Measurements from ENCODE around the gene KLK2. TPM values are rescaled to one million over a fixed set of nuclear protein-coding genes. Genes with fewer than 3 reads are reported as not detected.

The KLK2 gene
- total RNA-seq, 2 donors from 2014 or later = 3,344 to 10,024 TPM

- H3K27ac ChIP-seq = peak overlapping the region; percentile 97 to 99
- no peak for DNase-seq (ENCODE audit: low spot score)
- peaks cover 16% of the 10 kb centered on the region for H3K4me1 ChIP-seq (replicated peaks)
- WGBS = 40% methylated on average over 4 of the region's 4 CpGs
- TF ChIP-seq POLR2A (IDR thresholded peaks at IDR 0.05) (no peak), POLR2AphosphoS5 (IDR thresholded peaks at IDR 0.05) (peak; percentile 79), CTCF (IDR thresholded peaks at IDR 0.05) (no peak)
- no peaks in the 10 kb centered on the region for H3K27me3 ChIP-seq (replicated peaks; ENCODE audit: insufficient read depth)
- intact Hi-C loops (cut with DNase I) = no loop called here
- no peaks in the 10 kb centered on the region for H3K9me3 ChIP-seq
- no peak overlapping the region for H3K4me3 ChIP-seq
- H3K36me3 ChIP-seq = no peaks in the 10 kb centered on the region
Observed at GRCh38 chr19:50869479-50869878, 3.8 kb upstream of the KLK2 start.

GRCh38 chr19:50870417-50871089 is 2.7 kb upstream of the KLK2 start:
- peak overlapping the region; percentile 97 to 99 for H3K27ac ChIP-seq
- TF ChIP-seq CTCF (IDR thresholded peaks at IDR 0.05) = no peak
- H3K27me3 ChIP-seq (replicated peaks; ENCODE audit: insufficient read depth) = no peaks in the 10 kb centered on the region
- H3K36me3 ChIP-seq = no peaks in the 10 kb centered on the region
- H3K9me3 ChIP-seq = no peaks in the 10 kb centered on the region
- intact Hi-C loops (cut with DNase I) = no loop called here
- no peak for DNase-seq (ENCODE audit: low spot score)
- 70% methylated on average over 26 of the region's 26 CpGs for whole genome bisulfite sequencing
- H3K4me1 ChIP-seq (replicated peaks) = peaks cover 16% of the 10 kb centered on the region
- H3K4me3 ChIP-seq = no peak overlapping the region

- H3K4me3 ChIP-seq = peak overlapping the region; percentile 42 to 58
- WGBS = 65% methylated on average over 5 of the region's 5 CpGs
- no peak for DNase-seq (ENCODE audit: low spot score)
- H3K36me3 ChIP-seq = no peaks in the 10 kb centered on the region
- H3K4me1 ChIP-seq (replicated peaks) = peaks cover 8% of the 10 kb centered on the region
- no peaks in the 10 kb centered on the region for H3K27me3 ChIP-seq (replicated peaks; ENCODE audit: insufficient read depth)
- intact Hi-C loops (cut with DNase I) = no loop called here
- TF ChIP-seq POLR2AphosphoS5 (IDR thresholded peaks at IDR 0.05) (no peak), POLR2A (IDR thresholded peaks at IDR 0.05) (no peak), CTCF (IDR thresholded peaks at IDR 0.05) (no peak)
- H3K27ac ChIP-seq = peak overlapping the region; percentile 97 to 99
- no peaks in the 10 kb centered on the region for H3K9me3 ChIP-seq
Observed at GRCh38 chr19:50874211-50874610, 972 bp downstream of the KLK2 start.

GRCh38 chr19:50875795-50876422 is 2.7 kb downstream of the KLK2 start:
- Histone ChIP-seq H3K27ac (peak overlapping the region; percentile 97 to 99), H3K4me3 (peak overlapping the region; percentile 42 to 58), H3K27me3 (replicated peaks; ENCODE audit: insufficient read depth) (no peaks in the 10 kb centered on the region), H3K36me3 (no peaks in the 10 kb centered on the region), H3K4me1 (replicated peaks) (no peaks in the 10 kb centered on the region), H3K9me3 (no peaks in the 10 kb centered on the region)
- intact Hi-C loops (cut with DNase I) = no loop called here
- no peak for DNase-seq (ENCODE audit: low spot score)
- WGBS = 38% methylated on average over 9 of the region's 9 CpGs
- TF ChIP-seq POLR2AphosphoS5 (IDR thresholded peaks at IDR 0.05) (peak; percentile 4), POLR2A (IDR thresholded peaks at IDR 0.05) (no peak), CTCF (IDR thresholded peaks at IDR 0.05) (no peak)

- intact Hi-C loops (cut with DNase I) = no loop called here
- DNase-seq (ENCODE audit: low spot score) = no peak
- H3K9me3 ChIP-seq = no peaks in the 10 kb centered on the region
- peak overlapping the region; percentile 42 to 58 for H3K4me3 ChIP-seq
- TF ChIP-seq CTCF (IDR thresholded peaks at IDR 0.05) (no peak), POLR2AphosphoS5 (IDR thresholded peaks at IDR 0.05) (no peak), POLR2A (IDR thresholded peaks at IDR 0.05) (no peak)
- no peaks in the 10 kb centered on the region for H3K27me3 ChIP-seq (replicated peaks; ENCODE audit: insufficient read depth)
- WGBS = 63% methylated on average over 7 of the region's 7 CpGs
- peak overlapping the region; percentile 97 to 99 for H3K27ac ChIP-seq
- no peaks in the 10 kb centered on the region for H3K4me1 ChIP-seq (replicated peaks)
- no peaks in the 10 kb centered on the region for H3K36me3 ChIP-seq
Observed at GRCh38 chr19:50876456-50876855, 3.2 kb downstream of the KLK2 start.

All from prostate gland (tissue), 2 donors.